ENCODE results near the gene CCDC70. TPM values are rescaled to one million over a fixed set of nuclear protein-coding genes. Genes with fewer than 3 reads are reported as not detected.

CCDC70 gene
- total RNA-seq, 1 experiment from 2014 or later: not detected

GRCh38 chr13:51828730-51829567 lies 32.8 kb upstream of the CCDC70 start:
- intact Hi-C loops (cut with micrococcal nuclease): no loop called here
- Mint-ChIP-seq H3K27me3 (ENCODE audit: insufficient read depth, unreplicated experiment) (peaks cover 32% of the 10 kb centered on the region), H3K36me3 (ENCODE audit: insufficient read depth, unreplicated experiment) (no peaks in the 10 kb centered on the region), H3K9me3 (ENCODE audit: unreplicated experiment) (no peaks in the 10 kb centered on the region), H3K4me3 (ENCODE audit: unreplicated experiment) (no peak overlapping the region), H3K27ac (ENCODE audit: low read depth, unreplicated experiment) (no peak overlapping the region), H3K4me1 (ENCODE audit: insufficient read depth, unreplicated experiment) (peaks cover 16% of the 10 kb centered on the region)
- no TSS peak for BruUV-seq (replicated peaks)
- ChIA-PET CTCF (interaction anchor here (0.7 to 2.9 kb wide), 5 partner anchors 13 to 300 kb away, joined by 3 to 11 read pairs (median 3); no protein-coding TSS in a partner anchor), POLR2A (no interaction called here)
- DNase-seq (ENCODE audit: unreplicated experiment): no peak
- no peak for TF ChIP-seq CTCF (IDR thresholded peaks at IDR 0.05; ENCODE audit: unreplicated experiment)

- Mint-ChIP-seq H3K27ac (ENCODE audit: low read depth, unreplicated experiment) (no peak overlapping the region), H3K9me3 (ENCODE audit: unreplicated experiment) (no peaks in the 10 kb centered on the region), H3K27me3 (ENCODE audit: insufficient read depth, unreplicated experiment) (peaks cover 38% of the 10 kb centered on the region), H3K4me3 (ENCODE audit: unreplicated experiment) (no peak overlapping the region), H3K36me3 (ENCODE audit: insufficient read depth, unreplicated experiment) (no peaks in the 10 kb centered on the region), H3K4me1 (ENCODE audit: insufficient read depth, unreplicated experiment) (peaks cover 16% of the 10 kb centered on the region)
- ChIA-PET POLR2A (interaction anchor here (0.6 kb wide), 1 partner anchor 453 kb away, joined by 3 read pairs; no protein-coding TSS in a partner anchor), CTCF (interaction anchor here (0.9 to 2.9 kb wide), 3 partner anchors 14 to 300 kb away, joined by 3 to 11 read pairs (median 6); no protein-coding TSS in a partner anchor)
- intact Hi-C loops (cut with micrococcal nuclease): no loop called here
- no TSS peak for BruUV-seq (replicated peaks)
- no peak for DNase-seq (ENCODE audit: unreplicated experiment)
- no peak for TF ChIP-seq CTCF (IDR thresholded peaks at IDR 0.05; ENCODE audit: unreplicated experiment)
Observed at GRCh38 chr13:51829568-51829899, 32.2 kb upstream of the CCDC70 start.

GRCh38 chr13:51831519-51831918 lies 30.2 kb upstream of the CCDC70 start:
- POLR2A ChIA-PET: no interaction called here
- no peak for TF ChIP-seq CTCF (IDR thresholded peaks at IDR 0.05; ENCODE audit: unreplicated experiment)

GRCh38 chr13:51832471-51833152 lies 29.2 kb upstream of the CCDC70 start:
- ChIA-PET POLR2A (interaction anchor here (0.7 to 0.8 kb wide), 2 partner anchors 180 to 346 kb away, joined by 3 read pairs; partner anchors contain the start of gene ALG11), CTCF (interaction anchor here (0.7 to 7.3 kb wide), 10 partner anchors 12 to 708 kb away, joined by 3 to 69 read pairs (median 4); partner anchors contain the start of genes NEK5 and TMEM272)
- Mint-ChIP-seq H3K4me1 (ENCODE audit: insufficient read depth, unreplicated experiment) (no peaks in the 10 kb centered on the region), H3K9me3 (ENCODE audit: unreplicated experiment) (no peaks in the 10 kb centered on the region), H3K4me3 (ENCODE audit: unreplicated experiment) (no peak overlapping the region), H3K27me3 (ENCODE audit: insufficient read depth, unreplicated experiment) (peaks cover 38% of the 10 kb centered on the region), H3K27ac (ENCODE audit: low read depth, unreplicated experiment) (no peak overlapping the region), H3K36me3 (ENCODE audit: insufficient read depth, unreplicated experiment) (no peaks in the 10 kb centered on the region)
- intact Hi-C loops (cut with micrococcal nuclease): loop anchor here (2.0 kb wide), 1 partner anchor 18 kb away; no protein-coding TSS in a partner anchor
- TF ChIP-seq CTCF (IDR thresholded peaks at IDR 0.05; ENCODE audit: unreplicated experiment): no peak
- no TSS peak for BruUV-seq (replicated peaks)
- peak; percentile 55 for DNase-seq (ENCODE audit: unreplicated experiment)

More at GRCh38 chr13:51831519-51831918, 30.2 kb upstream of the CCDC70 start:
- no peak overlapping the region for H3K27ac Mint-ChIP-seq (ENCODE audit: low read depth, unreplicated experiment)
- no peaks in the 10 kb centered on the region for H3K9me3 Mint-ChIP-seq (ENCODE audit: unreplicated experiment)
- DNase-seq (ENCODE audit: unreplicated experiment): no peak
- H3K4me3 Mint-ChIP-seq (ENCODE audit: unreplicated experiment): no peak overlapping the region
- CTCF ChIA-PET: interaction anchor here (0.7 to 7.3 kb wide), 6 partner anchors 11 to 297 kb away, joined by 3 to 69 read pairs (median 4); partner anchors contain the start of gene NEK5
- intact Hi-C loops (cut with micrococcal nuclease): no loop called here
- BruUV-seq (replicated peaks): no TSS peak
- peaks cover 9% of the 10 kb centered on the region for H3K4me1 Mint-ChIP-seq (ENCODE audit: insufficient read depth, unreplicated experiment)
- peaks cover 38% of the 10 kb centered on the region for H3K27me3 Mint-ChIP-seq (ENCODE audit: insufficient read depth, unreplicated experiment)
- no peaks in the 10 kb centered on the region for H3K36me3 Mint-ChIP-seq (ENCODE audit: insufficient read depth, unreplicated experiment)

All from MCF 10A (cell line).